GM12892 (cell line): Measurements from ENCODE around the gene MAN2B1.

Experiments used
- POLR2A ChIP-seq: IDR thresholded peaks from 2 replicates; pipeline ENCODE4 v1.6.1; 2011; ENCODE audit warnings: low read depth, low read length, control low read depth
- POLR2AphosphoS5 ChIP-seq: IDR thresholded peaks from 2 replicates; pipeline ENCODE4 v1.6.1; 2011; ENCODE audit warnings: low read depth, low read length, control low read depth
- TAF1 ChIP-seq: IDR thresholded peaks from 2 replicates; pipeline ENCODE4 v1.6.1; 2011; ENCODE audit warnings: low read depth, mild to moderate bottlenecking, control low read depth, low read length, borderline replicate concordance

DNA sequence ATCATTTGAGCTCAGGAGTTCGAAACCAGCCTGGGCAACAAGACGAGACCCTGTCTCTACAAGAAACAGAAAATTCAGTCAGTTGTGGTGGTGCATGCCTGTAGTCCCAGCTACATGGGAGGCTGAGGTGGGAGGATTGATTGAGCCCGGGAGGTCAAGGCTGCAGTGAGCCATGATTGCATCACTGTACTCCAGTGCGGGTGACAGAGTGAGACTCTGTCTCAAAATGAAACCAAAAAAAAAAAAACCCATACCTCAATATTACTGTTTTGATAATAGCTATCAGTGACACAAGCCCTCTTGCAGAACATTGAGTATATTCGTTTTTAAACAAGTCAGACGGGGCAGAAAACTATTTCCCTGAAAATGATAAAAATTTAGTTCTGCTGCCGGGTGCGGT, 39.6 kb downstream of the MAN2B1 start:
- TF ChIP-seq POLR2AphosphoS5 (no peak), POLR2A (no peak), TAF1 (no peak)
